Fibroblast of skin of back (primary cell): Measurements from ENCODE around the gene GTF2A1.
"Not testable (repeated sequence)": the region's sequence is repeated elsewhere in the genome, so short reads cannot be mapped to it uniquely, and the experiment has no call there.

ENCODE experiments used
- DNase-seq: peaks from one replicate; pipeline ENCODE4 v3.0.0-alpha.2; 2013

Gene GTF2A1

GRCh38 chr14:81231540-81231939 is 10.8 kb upstream of the GTF2A1 start:
- DNase-seq = no peak

- no peak for DNase-seq
Observed at GRCh38 chr14:81224222-81224621, 3.5 kb upstream of the GTF2A1 start.

GRCh38 chr14:81223788-81224187 is 3.0 kb upstream of the GTF2A1 start:
- not testable (repeated sequence) for DNase-seq

- no peak for DNase-seq
Observed at GRCh38 chr14:81222691-81223090, 1.9 kb upstream of the GTF2A1 start.

GRCh38 chr14:81222126-81222525 is 1.4 kb upstream of the GTF2A1 start:
- DNase-seq = no peak

- DNase-seq = peak; percentile 27
Observed at GRCh38 chr14:81221579-81222102, 882 bp upstream of the GTF2A1 start.

- no peak for DNase-seq
Observed at GRCh38 chr14:81220580-81220829, 254 bp downstream of the GTF2A1 start.

GRCh38 chr14:81219759-81220579 is 790 bp downstream of the GTF2A1 start:
- peak; percentile 26 for DNase-seq

- peak; percentile 98 for DNase-seq
Observed at GRCh38 chr14:81219210-81219758, 1.5 kb downstream of the GTF2A1 start.

GRCh38 chr14:81211844-81212243 is 8.9 kb downstream of the GTF2A1 start:
- peak; percentile 23 for DNase-seq

- DNase-seq = peak; percentile 19
Observed at GRCh38 chr14:81209167-81209836, 11.5 kb downstream of the GTF2A1 start.

- no peak for DNase-seq
Observed at GRCh38 chr14:81208489-81208888, 12.3 kb downstream of the GTF2A1 start.

GRCh38 chr14:81206115-81206514 is 14.6 kb downstream of the GTF2A1 start:
- peak; percentile 21 for DNase-seq

- peak; percentile 5 for DNase-seq
Observed at GRCh38 chr14:81205639-81206038, 15.1 kb downstream of the GTF2A1 start.

- no peak for DNase-seq
Observed at GRCh38 chr14:81200054-81200453, 20.7 kb downstream of the GTF2A1 start.

- no peak for DNase-seq
Observed at GRCh38 chr14:81199084-81199483, 21.7 kb downstream of the GTF2A1 start.

- DNase-seq = no peak
Observed at GRCh38 chr14:81198651-81199050, 22.1 kb downstream of the GTF2A1 start.

- DNase-seq = no peak
Observed at GRCh38 chr14:81193924-81194633, 26.7 kb downstream of the GTF2A1 start.

- no peak for DNase-seq
Observed at GRCh38 chr14:81192594-81192993, 28.2 kb downstream of the GTF2A1 start.

GRCh38 chr14:81187832-81188522 is 32.8 kb downstream of the GTF2A1 start:
- no peak for DNase-seq

GRCh38 chr14:81179631-81180030 is 41.1 kb downstream of the GTF2A1 start:
- no peak for DNase-seq

- no peak for DNase-seq
Observed at GRCh38 chr14:81178063-81178462, 42.7 kb downstream of the GTF2A1 start.

GRCh38 chr14:81177225-81177624 is 43.5 kb downstream of the GTF2A1 start:
- DNase-seq = no peak
